ENCODE results near the gene CDC42SE1. TPM values are rescaled to one million over a fixed set of nuclear protein-coding genes. Genes with fewer than 3 reads are reported as not detected.

The CDC42SE1 gene
- polyA plus RNA-seq, 1 donor = 60.6 TPM

DNA sequence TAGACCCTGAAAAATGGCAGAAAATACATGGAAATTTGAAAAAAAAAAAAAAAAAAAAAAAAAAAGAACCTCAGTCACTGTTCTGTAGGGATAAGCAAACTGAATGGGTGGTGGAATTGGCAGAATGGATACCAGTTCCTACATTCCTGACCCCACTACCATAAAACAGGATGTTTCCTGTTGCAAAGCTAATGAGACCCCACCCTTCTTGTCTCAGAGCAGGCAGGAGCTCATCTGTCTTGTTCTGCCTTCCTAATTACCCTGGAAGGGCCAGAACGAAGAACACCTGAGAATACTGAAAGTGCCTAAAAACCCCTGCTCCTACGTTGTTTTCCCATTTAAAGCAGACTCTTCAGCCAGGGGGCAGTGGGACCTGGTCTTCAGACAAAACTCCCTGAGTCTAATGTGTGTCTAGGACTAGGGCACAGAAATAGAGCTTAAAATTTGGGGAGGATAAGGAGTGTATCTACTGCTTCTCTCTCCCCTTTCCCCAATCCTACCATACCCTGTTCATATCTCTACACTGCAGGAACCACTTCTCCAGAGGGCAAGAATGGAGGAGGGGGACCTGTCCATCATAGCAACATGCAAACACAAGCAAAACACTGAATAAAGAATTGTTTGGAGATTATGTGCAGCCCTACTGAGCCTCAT is 7.9 kb downstream of the CDC42SE1 start:
- DNase-seq = no peak

DNA sequence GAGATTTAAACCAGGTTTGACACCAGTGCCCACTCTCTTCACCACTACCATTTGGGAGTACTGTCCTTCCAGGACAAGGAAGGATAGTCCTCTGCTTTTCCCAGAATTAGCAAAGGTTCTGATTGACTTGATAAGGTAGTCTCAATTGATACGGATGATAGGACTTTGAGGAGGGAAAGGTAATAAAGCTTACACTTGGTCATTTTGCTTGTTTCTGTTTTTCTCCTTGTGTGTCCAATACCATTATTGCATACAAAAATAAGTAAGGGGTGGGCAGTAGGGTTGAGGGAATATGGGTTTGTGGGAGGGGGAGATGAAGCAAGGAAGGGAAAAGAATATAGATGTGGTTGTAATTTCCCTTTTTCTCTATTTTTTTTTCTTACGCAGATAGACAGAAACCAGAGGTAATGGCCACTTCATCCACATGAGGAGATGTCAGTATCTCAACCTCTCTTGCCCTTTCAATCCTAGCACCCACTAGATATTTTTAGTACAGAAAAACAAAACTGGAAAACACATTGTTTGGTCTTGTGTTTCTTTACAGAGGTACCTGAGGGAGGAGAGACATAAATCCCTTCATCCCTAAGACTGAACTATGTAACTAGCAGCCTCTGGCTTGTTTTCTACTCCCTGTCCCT is 9.3 kb downstream of the CDC42SE1 start:
- no peak for DNase-seq

- no peak for DNase-seq
Observed at GRCh38 chr1:151049458-151049857, 10.0 kb downstream of the CDC42SE1 start.

DNA sequence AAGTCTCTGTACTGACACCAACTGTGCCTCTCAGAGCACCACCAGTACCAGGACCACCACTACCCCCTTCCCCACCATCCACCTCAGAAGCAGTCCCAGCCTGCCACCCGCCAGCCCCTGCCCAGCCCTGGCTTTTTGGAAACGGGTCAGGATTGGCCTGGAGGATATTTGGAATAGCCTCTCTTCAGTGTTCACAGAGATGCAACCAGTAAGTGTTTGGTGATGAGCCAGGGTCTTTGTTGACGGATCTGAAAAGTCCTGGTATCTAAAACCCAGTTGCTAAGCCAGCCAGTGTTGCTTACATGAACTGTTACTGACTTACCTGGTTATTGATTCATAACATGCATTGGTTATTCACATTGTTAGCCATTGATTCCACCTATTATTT is 10.8 kb downstream of the CDC42SE1 start:
- no peak for DNase-seq

DNA sequence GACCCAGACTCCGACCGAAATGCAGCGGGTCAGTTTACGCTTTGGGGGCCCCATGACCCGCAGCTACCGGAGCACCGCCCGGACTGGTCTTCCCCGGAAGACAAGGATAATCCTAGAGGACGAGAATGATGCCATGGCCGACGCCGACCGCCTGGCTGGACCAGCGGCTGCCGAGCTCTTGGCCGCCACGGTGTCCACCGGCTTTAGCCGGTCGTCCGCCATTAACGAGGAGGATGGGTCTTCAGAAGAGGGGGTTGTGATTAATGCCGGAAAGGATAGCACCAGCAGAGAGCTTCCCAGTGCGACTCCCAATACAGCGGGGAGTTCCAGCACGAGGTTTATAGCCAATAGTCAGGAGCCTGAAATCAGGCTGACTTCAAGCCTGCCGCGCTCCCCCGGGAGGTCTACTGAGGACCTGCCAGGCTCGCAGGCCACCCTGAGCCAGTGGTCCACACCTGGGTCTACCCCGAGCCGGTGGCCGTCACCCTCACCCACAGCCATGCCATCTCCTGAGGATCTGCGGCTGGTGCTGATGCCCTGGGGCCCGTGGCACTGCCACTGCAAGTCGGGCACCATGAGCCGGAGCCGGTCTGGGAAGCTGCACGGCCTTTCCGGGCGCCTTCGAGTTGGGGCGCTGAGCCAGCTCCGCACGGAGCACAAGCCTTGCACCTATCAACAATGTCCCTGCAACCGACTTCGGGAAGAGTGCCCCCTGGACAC is 11.3 kb downstream of the CDC42SE1 start:
- DNase-seq = peak; percentile 61

DNA sequence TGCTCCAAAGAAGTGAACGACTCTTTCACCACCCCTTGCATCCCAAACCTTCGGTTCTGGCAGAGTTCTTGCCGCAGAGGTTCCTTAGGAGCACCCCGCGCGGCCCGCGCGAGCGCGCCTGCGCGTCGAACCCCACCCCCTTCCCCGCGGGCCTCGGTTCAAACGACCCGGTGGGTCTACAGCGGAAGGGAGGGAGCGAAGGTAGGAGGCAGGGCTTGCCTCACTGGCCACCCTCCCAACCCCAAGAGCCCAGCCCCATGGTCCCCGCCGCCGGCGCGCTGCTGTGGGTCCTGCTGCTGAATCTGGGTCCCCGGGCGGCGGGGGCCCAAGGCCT is 11.9 kb downstream of the CDC42SE1 start, which contains the start of gene C1orf56:
Gene C1orf56, plus strand, starts transcription at position 161 of the 334 bp plus-strand sequence. Its CDS starts 97 bp downstream, at position 258.
- DNase-seq = peak; percentile 88

DNA sequence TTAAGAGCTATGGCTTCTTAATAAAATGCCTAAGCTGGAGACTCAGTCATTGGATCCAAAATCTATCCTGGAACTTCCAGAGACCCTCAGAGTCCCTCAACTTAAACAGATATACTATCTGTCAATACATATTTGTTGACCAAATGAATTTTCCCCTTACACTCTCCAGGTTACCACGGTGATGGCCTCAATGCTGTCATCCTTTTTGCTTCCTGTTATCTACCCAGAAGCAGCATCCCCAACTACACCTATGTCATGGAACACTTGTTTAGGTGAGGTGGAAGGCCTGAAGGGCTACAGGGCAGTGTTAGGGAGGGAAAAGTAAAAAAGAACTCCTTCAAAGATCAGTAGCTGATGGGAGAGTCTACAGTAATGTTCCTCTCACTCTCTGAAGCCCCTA is 16.3 kb downstream of the CDC42SE1 start:
- DNase-seq = no peak

DNA sequence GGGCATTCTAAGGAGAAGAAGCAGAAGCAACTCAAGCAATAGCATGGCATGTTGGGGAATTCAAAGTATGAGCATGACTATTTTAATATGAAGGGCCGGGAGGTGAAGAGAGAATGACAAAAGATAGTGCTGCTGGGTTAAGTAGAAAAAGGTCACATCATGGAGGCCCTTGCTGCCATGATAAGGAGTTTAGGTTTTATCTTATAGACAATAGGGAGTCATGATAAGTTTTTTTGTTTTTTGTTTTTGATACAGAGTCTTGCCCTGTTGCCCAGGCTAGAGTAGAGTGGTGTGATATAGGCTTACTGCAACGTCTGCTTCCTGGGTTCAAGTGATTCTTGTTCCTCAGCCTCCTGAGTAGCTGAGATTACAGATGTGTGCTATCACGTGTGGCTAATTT is 19.9 kb downstream of the CDC42SE1 start:
- DNase-seq = no peak

DNA sequence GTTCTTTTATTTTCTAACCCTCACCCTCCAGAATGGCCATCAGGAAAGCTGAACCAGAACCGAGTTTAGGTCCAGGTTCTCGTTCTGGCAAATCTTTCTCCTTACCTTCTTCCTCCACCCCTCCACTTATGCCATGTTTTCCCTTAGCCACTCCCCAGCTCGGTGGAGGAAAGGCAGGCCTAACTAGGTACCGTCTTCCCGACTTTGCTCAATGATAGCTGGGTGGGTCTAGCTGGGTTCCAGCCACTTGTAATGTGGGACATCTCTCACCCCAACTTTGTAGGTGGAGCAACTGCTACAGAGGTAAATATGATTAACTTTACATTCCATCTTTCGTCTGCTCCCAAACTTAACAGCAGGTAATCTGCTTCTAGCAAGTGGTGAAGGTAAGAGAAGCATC is 22.4 kb downstream of the CDC42SE1 start:
- DNase-seq = no peak

DNA sequence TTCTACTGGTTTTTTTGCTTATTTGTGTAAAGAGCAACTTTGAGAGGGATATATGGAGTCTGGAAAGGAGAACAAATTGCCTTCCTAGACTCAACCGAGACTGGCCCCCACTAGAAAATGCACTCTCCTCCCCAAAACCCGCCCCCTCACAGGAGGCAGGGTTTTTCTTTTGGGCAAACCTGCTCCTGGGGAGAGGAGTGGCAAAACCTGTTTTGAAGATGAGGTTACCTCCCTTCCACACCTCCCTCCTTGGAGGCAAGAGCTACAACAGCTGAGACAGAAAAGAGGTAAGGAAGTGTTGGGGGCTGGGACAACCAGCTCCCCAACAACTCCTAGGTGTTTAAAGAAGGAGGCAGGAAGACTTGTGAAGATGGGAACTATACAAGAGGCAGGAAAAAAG is 23.1 kb downstream of the CDC42SE1 start, which contains the start of gene BNIPL:
Gene BNIPL, plus strand, starts transcription at position 231 of the 400 bp plus-strand sequence. Its CDS starts 140 bp downstream, at position 371.
- DNase-seq = no peak

DNA sequence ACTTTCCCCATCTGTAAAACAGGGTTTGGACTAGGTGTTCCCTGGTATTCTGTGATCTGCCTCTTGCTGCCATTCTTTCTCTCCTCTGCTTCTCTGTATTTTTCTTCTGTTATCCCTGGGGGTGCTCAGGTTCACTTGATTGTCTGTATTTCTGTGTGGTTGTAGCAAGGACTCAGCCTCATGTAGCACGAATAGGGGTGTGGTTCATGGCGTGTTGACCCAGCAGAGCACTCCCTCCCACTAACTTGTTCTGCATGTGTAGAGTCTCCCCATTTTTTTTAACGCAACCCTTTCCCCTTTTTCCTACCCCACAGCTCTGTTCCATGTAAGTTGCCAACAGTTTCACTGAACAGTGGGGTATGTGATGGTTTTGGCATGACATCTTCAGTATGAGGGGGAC is 24.3 kb downstream of the CDC42SE1 start:
- no peak for DNase-seq

GRCh38 chr1:151032164-151032563 is 27.3 kb downstream of the CDC42SE1 start:
- no peak for DNase-seq

- DNase-seq = no peak
Observed at GRCh38 chr1:151026460-151026859, 33.0 kb downstream of the CDC42SE1 start.

DNA sequence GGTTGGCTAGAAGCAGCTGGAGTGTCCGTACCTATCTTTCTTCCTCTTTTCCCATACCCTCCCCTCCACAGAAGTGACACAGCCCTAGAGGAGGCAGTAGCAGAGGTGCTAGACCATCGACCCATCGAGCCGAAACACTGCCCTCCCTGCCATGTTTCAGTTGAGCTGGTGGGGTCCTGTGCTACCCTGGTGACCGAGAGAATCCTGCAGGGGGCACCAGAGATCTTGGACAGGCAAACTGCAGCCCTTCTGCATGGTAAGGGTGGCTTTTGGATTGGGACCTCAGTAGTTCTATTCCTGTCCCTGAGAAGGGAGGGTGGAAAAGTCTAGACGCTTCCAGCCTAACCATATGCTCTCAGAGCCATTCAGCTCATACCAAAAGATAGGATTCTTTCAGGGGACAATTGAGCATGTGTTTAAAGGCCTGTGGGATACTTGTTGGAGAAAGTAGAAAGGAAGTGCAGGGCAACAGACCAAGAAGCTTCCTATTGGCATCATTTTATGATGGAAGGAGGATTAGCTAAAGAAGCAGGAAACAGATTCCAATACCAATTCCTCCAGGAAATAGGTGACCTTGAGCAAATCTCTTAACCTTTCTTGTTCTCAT is 34.8 kb downstream of the CDC42SE1 start:
- DNase-seq = peak; percentile 58

DNA sequence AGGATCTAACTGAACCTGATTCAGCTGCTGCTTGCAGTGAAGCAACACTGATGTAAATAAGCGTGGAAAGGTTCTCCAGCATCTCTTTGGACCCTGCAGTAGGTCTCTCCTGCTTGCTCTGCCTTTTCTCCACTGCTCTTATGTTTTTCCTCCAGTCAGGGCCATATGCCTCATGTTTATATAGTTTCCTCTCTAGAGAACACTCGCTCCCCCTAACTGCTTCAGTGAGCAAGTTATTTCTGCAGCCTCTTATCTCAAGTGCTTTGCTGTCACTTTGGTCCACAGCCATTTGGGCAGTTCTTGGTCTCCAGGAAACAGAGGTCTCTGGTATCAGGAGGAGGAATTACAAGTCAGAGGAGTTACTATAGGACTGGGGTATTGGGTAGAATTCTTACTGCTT is 45.9 kb downstream of the CDC42SE1 start:
- no peak for DNase-seq

- DNase-seq = no peak
Observed at GRCh38 chr1:151012684-151013471, 46.5 kb downstream of the CDC42SE1 start.

GRCh38 chr1:151011154-151011850 is 48.1 kb downstream of the CDC42SE1 start:
- DNase-seq = no peak

GRCh38 chr1:151010346-151010726 is 49.1 kb downstream of the CDC42SE1 start:
- no peak for DNase-seq

DNA sequence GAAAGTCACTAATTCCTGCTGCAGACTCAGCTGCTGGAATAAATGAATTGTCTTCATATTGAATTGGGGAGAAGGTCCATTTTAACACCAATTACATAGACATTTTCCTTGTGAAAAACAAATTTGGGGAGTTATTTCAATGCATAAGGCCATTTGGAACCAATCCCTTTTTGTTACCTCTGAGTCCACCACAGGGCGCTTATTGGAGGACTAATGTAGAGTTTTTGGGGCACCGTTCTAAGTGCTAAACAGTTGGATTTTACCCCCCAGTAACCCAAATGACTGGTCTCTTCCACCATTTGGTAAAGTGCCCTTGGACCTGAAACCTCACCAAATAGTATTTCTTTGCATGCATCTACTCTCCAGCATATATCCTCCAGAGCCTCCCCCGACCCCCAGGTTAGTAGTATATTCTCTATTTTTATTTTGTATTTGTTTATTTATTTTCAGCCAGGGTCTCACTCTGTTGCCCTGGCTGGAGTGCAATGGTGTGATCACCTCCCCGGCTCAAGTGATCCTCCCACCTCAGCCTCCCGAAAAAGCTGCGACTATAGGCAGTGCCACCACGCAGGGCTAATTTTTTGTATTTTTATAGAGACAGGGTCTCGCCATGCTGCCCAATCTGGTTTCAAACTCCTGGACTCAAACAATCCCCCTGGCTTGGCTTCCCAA is 49.6 kb downstream of the CDC42SE1 start:
- DNase-seq = no peak

- no peak for DNase-seq
Observed at GRCh38 chr1:151009206-151009587, 50.2 kb downstream of the CDC42SE1 start.
